Fibroblast of mammary gland (primary cell): Measurements from ENCODE around the gene GSTM1.
A peak's percentile ranks its signal among the peaks of the same experiment; 100 is the strongest.
"Not testable (repeated sequence)": the region's sequence is repeated elsewhere in the genome, so short reads cannot be mapped to it uniquely, and the experiment has no call there.

ENCODE experiments used
- DNase-seq: peaks from one replicate; pipeline ENCODE4 v3.0.0-alpha.2; 2010; ENCODE audit warnings: low read depth
- H3K4me3 ChIP-seq: 2 replicates; pipeline ENCODE4 v1.5.1; 2011; ENCODE audit warnings: low read depth, mild to moderate bottlenecking, low read length, moderate library complexity; ENCODE audit not compliant: control insufficient read depth
- TF ChIP-seq, protein P1 (sequence below): conservative IDR thresholded peaks from 2 replicates; pipeline ENCODE4 v1.5.1; 2011; ENCODE audit warnings: low read depth, low read length, inconsistent platforms; ENCODE audit not compliant: control insufficient read depth, insufficient read depth

GSTM1 gene

DNA sequence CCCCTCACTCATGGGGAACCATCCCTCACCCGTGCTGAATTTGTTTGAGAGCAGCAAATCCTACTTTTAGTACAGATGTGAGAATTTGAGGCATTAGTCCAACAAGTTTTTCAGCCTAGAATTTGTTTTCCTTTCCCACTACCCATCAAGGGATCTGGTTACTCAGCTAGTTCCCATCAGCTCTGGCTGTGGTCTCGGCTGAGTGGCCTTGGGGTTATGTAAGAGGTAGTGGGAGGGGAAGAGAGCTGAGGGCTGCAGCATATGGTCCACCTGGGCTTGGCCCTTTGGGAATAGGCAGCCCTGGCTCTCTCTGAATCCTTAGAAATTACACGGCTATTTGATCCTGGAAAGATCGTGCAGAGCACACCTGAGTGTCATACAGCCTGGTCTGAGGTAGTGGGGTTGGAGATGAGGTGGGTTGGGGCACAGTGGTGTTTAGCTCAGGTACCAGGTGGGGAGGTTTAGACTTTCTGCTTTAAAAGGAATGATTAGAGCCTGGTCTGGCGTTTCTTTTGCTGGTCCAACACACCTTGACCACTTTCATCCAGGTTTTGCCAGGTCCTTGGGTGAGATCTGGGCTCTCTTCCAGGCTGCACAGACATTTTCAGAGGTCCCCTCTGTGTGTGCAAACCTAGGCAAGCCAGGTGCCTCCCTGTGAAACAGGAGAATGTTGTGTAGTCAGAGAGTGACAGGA, 27.5 kb upstream of the GSTM1 start:
- TF ChIP-seq, protein P1, sequence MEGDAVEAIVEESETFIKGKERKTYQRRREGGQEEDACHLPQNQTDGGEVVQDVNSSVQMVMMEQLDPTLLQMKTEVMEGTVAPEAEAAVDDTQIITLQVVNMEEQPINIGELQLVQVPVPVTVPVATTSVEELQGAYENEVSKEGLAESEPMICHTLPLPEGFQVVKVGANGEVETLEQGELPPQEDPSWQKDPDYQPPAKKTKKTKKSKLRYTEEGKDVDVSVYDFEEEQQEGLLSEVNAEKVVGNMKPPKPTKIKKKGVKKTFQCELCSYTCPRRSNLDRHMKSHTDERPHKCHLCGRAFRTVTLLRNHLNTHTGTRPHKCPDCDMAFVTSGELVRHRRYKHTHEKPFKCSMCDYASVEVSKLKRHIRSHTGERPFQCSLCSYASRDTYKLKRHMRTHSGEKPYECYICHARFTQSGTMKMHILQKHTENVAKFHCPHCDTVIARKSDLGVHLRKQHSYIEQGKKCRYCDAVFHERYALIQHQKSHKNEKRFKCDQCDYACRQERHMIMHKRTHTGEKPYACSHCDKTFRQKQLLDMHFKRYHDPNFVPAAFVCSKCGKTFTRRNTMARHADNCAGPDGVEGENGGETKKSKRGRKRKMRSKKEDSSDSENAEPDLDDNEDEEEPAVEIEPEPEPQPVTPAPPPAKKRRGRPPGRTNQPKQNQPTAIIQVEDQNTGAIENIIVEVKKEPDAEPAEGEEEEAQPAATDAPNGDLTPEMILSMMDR: no peak
- no peak for DNase-seq
- no peak overlapping the region for H3K4me3 ChIP-seq

DNA sequence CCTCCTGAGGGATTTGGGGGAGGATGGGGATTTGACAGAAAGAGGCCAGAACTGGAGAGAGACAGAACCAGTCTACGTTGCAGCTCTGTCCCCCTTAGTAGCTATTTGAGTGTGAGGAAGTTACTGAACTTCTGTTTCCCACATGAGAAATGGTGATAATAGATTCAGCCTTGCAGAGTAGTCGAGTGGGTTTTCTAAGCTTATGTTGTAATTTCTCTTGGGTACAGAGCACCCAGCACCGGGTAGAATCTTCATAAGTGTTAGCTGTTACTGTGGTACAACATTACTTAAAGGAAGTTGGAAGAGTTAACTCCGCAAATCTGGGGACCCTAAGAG, 27.0 kb upstream of the GSTM1 start:
- DNase-seq: not testable (repeated sequence)

DNA sequence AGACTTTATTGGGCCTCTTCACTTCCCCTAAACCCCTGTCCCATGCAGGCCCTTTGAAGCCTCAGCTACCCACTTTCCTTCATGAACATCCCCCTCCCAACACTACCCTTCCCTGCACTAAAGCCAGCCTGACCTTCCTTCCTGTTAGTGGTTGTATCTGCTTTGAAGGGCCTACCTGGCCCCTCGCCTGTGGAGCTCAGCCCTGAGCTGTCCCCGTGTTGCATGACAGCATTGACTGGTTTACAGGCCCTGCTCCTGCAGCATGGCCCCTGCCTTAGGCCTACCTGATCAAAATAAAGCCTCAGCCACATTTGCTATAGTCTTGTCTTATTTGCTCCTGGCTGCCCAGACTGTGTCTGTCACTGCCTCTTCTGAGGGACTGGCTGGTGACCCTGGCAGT, 26.2 kb upstream of the GSTM1 start:
- DNase-seq: no peak
- TF ChIP-seq, protein P1: no peak
- H3K4me3 ChIP-seq: no peak overlapping the region

More for the DNA sequence above, 27.0 kb upstream of the GSTM1 start:
- not testable (repeated sequence) for H3K4me3 ChIP-seq

DNA sequence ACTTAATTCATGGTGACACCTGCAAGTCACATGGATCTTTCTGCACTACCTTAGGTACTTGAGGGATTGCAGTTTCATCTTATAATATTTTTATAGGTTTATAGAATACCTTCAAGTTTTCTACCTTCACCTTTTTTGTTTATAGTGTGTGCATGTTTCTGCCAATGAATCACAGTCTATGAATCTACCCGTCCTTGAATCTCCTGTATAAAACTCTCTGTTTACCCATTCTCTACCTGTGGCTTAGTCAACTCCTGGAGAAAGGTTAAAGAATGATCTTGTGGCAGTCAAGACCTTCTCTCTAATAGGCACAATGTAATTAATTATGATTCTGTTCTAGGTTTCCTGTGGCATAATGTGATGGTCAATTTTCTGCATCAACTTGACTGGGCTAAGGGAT, 22.9 kb upstream of the GSTM1 start:
- TF ChIP-seq, protein P1: no peak
- H3K4me3 ChIP-seq: no peak overlapping the region
- DNase-seq: no peak

DNA sequence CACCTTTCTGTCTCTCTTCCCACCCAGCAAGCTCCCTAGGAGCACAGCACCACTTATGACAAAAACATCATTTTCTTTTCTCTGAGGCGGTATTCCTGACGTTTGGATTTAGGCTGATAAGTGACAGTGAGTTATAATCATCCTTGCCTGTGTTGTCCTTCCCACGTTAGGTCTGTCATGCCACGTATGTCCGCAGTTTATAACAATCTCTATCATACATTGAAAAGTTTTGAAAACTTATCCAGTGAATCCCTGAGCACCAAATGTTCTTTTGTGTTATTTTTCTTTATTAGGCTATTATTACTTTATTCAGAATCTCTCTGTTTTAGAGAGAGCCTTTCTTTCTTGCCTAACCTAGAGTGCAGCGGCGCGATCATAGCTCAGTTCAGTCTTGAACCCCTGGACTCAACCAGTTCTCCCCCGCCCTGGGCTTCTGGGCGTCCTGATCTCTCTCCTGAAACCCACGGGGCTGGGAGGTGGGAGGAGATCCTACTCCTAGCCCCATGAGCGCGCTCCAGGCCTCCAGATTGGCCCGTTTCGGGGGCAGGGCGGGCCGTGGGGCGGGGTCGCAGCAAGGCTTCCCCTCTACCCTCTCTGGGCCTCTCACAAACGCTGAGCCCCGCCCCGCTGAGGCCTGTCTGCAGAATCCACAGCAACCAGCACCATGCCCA, 20.0 kb upstream of the GSTM1 start, which contains the start of gene GSTM2:
Gene GSTM2, plus strand, starts transcription at position 606 of the 671 bp plus-strand sequence. Its CDS starts 59 bp downstream, at position 665.
- peak; percentile 76 for DNase-seq
- TF ChIP-seq, protein P1: no peak
- H3K4me3 ChIP-seq: peak within 1 kb of the TSS; percentile 48

DNA sequence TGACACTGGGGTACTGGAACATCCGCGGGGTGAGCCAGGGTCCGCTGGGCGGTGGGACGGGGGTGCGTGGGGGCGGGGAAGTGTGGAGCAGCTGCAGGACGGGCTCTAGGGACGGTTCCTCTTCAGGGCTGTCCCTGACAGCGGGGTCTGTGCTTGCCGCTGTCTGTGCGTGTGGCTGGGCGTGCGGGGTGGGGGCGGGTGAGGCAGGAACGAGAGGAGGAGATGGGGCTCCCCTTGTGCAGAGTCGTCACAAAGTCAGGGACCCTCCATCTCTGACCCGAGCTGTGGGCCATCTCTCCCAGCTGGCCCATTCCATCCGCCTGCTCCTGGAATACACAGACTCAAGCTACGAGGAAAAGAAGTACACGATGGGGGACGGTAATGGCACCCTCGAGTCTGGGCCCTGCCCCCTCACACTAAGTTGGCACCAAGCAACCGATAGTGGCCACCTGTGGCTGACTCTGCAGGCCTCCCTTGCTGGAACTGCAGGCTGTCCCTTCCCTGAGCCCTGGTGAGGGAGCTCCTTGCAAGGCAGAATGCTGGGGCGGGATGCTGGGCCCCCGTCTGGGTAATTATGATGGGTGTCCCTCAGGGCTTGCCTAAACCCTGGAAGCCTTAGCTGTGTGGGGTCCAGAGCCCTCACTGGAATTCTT, 19.4 kb upstream of the GSTM1 start:
- DNase-seq: no peak
- H3K4me3 ChIP-seq: peak overlapping the region; percentile 48
- TF ChIP-seq, protein P1: no peak
